AG08396 (cell line): ENCODE measurements around the gene YBX1.
"Not testable (repeated sequence)": the region's sequence is repeated elsewhere in the genome, so short reads cannot be mapped to it uniquely, and the experiment has no call there.

Experiments used
- DNase-seq: peaks from one replicate; pipeline ENCODE4 v3.0.0; 2012; ENCODE audit warnings: low spot score, mixed read lengths

Gene YBX1

DNA sequence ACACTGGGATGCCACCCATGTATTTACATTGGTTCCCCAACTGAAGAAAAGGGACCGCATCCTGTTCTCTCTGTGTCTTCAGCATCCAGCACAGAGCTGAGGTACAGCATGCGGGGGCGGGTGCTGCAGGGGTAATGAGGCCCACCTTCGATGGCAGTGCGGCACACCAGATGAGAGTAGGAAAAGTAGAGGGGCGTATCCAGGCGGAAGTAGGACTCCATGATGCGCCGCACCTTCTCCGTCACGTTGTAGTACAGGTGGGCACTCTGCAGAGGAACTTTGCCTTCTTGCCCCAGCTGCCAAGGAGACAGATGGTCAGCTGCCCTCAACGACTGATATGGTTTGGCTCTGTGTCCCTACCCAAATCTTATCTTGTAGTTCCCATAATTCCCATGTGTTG is 67.8 kb downstream of the YBX1 start:
- DNase-seq: no peak

- not testable (repeated sequence) for DNase-seq
Observed at GRCh38 chr1:42751511-42752070, 69.4 kb downstream of the YBX1 start.

DNA sequence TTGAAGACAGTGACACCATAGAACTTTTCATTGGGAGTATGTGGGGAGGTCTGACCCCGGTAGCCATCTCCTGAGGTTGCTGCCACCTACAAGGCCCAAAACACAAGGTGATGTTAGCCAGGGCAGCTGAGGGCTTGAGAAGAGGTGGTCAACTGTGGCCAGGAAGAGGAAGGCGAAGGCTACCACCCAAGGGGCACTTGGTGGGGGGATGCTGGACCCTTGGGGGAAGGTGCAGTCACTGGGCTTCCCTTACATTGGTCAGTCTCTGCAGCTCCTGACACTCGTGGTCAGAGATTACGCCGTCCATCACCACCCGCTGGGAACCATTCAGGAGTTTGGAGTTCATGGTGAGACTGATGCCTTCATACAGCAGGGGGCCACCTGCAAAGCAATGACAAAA is 70.1 kb downstream of the YBX1 start:
- no peak for DNase-seq

GRCh38 chr1:42753070-42753469 is 70.9 kb downstream of the YBX1 start:
- DNase-seq: peak; percentile 70
